Cardiac muscle cell (in vitro differentiated cells and primary cell): ENCODE results near the gene RHOH. TPM values are rescaled to one million over a fixed set of nuclear protein-coding genes. Genes with fewer than 3 reads are reported as not detected.

Source experiments
- DNase-seq, 2 donors: peaks; one replicate each; pipeline versions ENCODE4 v3.0.0 to v3.0.0-alpha.2; 2010 to 2017; ENCODE audit warnings: low read depth in 1 of 2, low spot score in 1 of 2
- H3K27ac ChIP-seq: fragments of 200-600 bp; sonication (generic); 2 replicates; pipeline ENCODE4 v1.5.1; 2016
- H3K27me3 ChIP-seq: fragments of 200-600 bp; sonication (generic); 2 replicates; pipeline ENCODE4 v1.6.0; 2016; ENCODE audit warnings: control low read depth
- H3K36me3 ChIP-seq: fragments of 200-600 bp; sonication (generic); 2 replicates; pipeline ENCODE4 v1.5.1; 2016; ENCODE audit warnings: control low read depth
- H3K4me1 ChIP-seq: fragments of 200-600 bp; sonication (generic); 2 replicates; pipeline ENCODE4 v1.8.1; 2017; ENCODE audit warnings: low read depth, mild to moderate bottlenecking, mixed run types
- H3K4me3 ChIP-seq: fragments of 200-600 bp; sonication (generic); 2 replicates; pipeline ENCODE4 v1.5.1; 2016; ENCODE audit warnings: mild to moderate bottlenecking
- H3K9me3 ChIP-seq: fragments of 200-600 bp; sonication (generic); 2 replicates; pipeline ENCODE4 v1.5.1; 2017; ENCODE audit warnings: low read depth, mild to moderate bottlenecking, control low read depth
- polyA plus RNA-seq: library from polyadenylated mRNA; unstranded; fragments of >200 nt; fragmentation: Nextera tagmentation; extraction: Ambion mirVana; gene quantifications from 2 replicates; pipeline ENCODE4 v1.2.1, GENCODE V29; 2016
- total RNA-seq: library from RNA; depleted of rRNA; stranded (reverse); fragments of >200 nt; gene quantifications from 2 replicates; pipeline ENCODE4 v1.2.3, GENCODE V29; 2016
- TF ChIP-seq, protein P1 (sequence below): IDR thresholded peaks from 2 replicates; pipeline ENCODE4 v1.5.1; 2012; ENCODE audit warnings: low read depth, mild to moderate bottlenecking, low read length

The RHOH gene
- total and polyA plus RNA-seq, 2 experiments from 2014 or later = not detected

DNA sequence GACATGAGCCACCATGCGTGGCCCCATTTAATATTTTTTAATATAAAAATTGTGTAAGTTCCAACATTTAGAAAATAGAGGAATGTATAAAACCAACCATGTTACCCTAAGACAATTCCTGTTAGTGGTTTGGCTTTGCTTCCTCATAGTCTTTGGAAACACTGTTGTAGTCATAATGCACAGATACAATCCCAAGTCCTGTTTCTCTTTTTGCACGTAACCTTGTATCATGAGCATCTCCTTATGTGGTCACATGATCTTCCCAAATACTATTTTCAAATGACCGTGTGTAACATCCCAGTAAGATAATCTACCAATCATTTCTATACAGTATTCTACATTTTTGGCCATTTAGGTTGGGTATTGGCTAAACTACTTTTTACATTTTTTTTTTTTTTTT, 13.9 kb upstream of the RHOH start:
- Histone ChIP-seq H3K4me3 (no peak overlapping the region), H3K4me1 (no peaks in the 10 kb centered on the region), H3K27me3 (no peaks in the 10 kb centered on the region), H3K9me3 (no peaks in the 10 kb centered on the region), H3K36me3 (no peaks in the 10 kb centered on the region), H3K27ac (no peak overlapping the region)
- TF ChIP-seq, protein P1, sequence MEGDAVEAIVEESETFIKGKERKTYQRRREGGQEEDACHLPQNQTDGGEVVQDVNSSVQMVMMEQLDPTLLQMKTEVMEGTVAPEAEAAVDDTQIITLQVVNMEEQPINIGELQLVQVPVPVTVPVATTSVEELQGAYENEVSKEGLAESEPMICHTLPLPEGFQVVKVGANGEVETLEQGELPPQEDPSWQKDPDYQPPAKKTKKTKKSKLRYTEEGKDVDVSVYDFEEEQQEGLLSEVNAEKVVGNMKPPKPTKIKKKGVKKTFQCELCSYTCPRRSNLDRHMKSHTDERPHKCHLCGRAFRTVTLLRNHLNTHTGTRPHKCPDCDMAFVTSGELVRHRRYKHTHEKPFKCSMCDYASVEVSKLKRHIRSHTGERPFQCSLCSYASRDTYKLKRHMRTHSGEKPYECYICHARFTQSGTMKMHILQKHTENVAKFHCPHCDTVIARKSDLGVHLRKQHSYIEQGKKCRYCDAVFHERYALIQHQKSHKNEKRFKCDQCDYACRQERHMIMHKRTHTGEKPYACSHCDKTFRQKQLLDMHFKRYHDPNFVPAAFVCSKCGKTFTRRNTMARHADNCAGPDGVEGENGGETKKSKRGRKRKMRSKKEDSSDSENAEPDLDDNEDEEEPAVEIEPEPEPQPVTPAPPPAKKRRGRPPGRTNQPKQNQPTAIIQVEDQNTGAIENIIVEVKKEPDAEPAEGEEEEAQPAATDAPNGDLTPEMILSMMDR = no peak
- DNase-seq = no peak

DNA sequence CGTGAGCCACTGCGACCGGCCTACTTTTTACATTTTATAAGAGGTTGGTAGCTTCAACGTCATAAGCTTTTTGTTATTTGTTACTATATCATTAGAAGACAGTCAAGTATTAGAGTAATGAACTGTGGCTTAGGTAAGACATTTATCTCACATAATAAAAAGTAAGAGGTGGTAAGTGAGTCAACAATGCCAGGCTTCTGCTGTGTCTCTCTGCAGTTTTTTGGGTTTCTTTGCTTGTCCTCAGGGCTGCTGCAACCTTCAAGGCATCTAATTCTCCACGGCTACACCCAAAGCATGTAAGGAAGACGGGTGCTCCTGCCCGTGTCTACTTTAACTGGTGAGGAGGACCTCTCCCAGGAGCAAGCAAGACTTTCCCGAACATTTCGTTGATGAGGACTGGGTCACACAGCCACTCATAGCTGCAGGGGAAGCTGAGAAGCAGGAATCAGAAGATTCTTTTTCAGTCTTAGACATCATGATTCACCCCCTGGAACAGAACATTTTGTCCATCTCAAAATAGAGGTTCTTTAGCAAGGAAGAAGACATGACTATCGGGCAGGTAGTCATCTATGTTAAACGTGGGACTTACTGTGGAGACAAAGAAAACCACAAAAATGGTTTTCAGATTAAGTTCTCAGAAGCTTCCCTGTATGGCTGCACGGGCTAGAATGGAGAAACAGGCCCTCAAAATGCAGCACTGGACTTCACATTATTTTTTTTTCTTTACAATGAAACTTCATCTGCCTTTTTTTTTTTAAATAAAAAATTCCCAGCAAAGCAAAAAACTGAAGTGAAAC, 13.0 kb upstream of the RHOH start:
- Histone ChIP-seq H3K9me3 (no peaks in the 10 kb centered on the region), H3K4me3 (no peak overlapping the region), H3K36me3 (no peaks in the 10 kb centered on the region), H3K27me3 (no peaks in the 10 kb centered on the region), H3K4me1 (no peaks in the 10 kb centered on the region), H3K27ac (no peak overlapping the region)
- TF ChIP-seq, protein P1 = no peak
- DNase-seq = peak in 1 of 2 donors; percentile 11

DNA sequence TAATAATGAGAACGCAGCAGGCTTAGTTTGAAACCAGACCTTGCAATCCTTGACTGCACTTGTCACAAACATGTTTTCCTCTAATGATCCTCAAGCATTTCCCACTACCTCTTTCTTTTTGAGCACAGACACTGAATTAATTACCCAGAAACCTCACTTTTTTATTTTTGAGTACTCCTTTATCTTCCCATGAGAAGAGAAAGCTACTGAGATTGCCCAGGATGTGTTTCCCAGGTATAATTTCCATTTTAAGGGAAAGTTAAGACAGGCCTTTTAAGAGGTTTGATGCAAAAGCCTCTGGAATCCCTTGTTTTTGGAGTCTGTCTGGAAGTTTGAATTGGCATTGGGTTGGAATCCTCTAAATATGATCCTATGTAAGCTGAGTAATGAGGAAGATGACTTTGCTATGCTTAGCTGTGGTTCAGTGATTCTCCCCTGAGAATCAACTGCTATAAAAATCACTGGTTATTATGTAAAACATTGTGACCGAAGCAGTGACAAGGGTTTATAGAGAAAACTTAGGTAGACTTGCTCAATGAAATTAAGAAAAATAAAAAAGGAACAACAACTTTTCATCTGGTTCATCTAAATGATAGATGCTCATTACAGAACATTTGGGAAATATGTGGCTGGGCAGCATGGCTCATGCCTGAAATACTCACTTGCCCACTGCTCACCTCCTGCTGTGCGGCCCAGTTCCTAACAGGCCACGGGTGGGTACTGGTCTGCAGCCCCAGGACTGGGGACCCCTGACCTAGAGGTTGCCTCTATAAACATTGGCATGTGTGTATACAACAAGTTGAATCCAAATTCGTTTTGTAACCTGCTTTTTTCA, 10.8 kb upstream of the RHOH start:
- Histone ChIP-seq H3K4me3 (no peak overlapping the region), H3K27ac (no peak overlapping the region), H3K36me3 (no peaks in the 10 kb centered on the region), H3K4me1 (no peaks in the 10 kb centered on the region), H3K27me3 (no peaks in the 10 kb centered on the region), H3K9me3 (no peaks in the 10 kb centered on the region)
- TF ChIP-seq, protein P1 = no peak
- no peak for DNase-seq

DNA sequence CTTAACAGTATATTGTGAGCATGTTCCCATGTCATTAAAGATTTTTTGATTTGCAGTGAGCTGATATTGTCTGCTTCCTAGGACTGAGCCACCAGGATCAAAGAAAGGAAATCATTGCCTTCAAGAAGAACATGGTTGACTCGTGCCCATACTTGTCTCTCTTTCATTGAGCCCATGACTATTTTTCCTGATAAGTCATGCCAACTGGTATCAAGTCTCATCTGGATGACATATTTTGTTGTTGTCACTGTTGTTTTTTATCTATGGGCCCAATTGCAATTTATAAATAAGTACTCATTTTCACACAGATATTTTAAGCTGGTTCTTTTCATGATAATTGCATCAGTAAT, 10.2 kb upstream of the RHOH start:
- Histone ChIP-seq H3K4me3 (no peak overlapping the region), H3K4me1 (no peaks in the 10 kb centered on the region), H3K27me3 (no peaks in the 10 kb centered on the region), H3K9me3 (no peaks in the 10 kb centered on the region), H3K27ac (no peak overlapping the region), H3K36me3 (no peaks in the 10 kb centered on the region)
- TF ChIP-seq, protein P1 = no peak
- no peak for DNase-seq

DNA sequence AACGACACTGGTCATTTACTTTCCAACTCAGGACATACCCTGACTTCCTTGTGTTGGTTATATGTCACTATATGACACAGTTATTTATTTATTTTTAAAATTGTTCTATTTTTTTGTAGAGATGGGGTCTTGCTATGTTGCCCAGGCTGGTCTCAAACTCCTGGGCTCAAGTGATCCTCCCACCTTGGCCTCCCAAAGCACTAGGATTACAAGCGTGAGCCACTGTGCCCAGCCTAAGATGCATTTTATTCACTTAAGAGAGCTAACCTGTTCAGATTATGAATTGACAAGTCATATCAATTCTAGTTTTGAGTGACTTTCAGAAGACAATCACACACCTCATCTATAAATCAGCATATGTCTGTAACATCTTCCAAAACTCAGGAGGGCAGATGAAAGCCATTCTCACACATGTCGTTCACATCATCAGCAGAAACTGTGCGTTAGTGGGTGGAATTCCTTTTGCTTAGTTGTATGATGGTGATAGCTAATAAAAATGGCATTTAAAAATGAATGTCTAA, 9.4 kb upstream of the RHOH start:
- no peaks in the 10 kb centered on the region for H3K9me3 ChIP-seq
- H3K27ac ChIP-seq = no peak overlapping the region
- no peak overlapping the region for H3K4me3 ChIP-seq
- H3K27me3 ChIP-seq = no peaks in the 10 kb centered on the region
- H3K36me3 ChIP-seq = no peaks in the 10 kb centered on the region
- no peak for DNase-seq
- no peaks in the 10 kb centered on the region for H3K4me1 ChIP-seq
- TF ChIP-seq, protein P1 = no peak
